GM12878 (cell line): ENCODE data around the gene RAB13. TPM values are rescaled to one million over a fixed set of nuclear protein-coding genes. Genes with fewer than 3 reads are reported as not detected.

Source experiments
- BCLAF1 ChIP-seq: fragments of 450-650 bp; IDR thresholded peaks from 2 replicates; pipeline ENCODE4 v1.6.1; 2017; ENCODE audit warnings: antibody characterized with exemption, mild to moderate bottlenecking, moderate library complexity
- FOXK2 ChIP-seq: fragments of 450-650 bp; IDR thresholded peaks from 2 replicates; pipeline ENCODE4 v1.6.1; 2017; ENCODE audit warnings: mild to moderate bottlenecking, moderate library complexity
- HSF1 ChIP-seq: fragments of 150-350 bp; IDR thresholded peaks from 2 replicates; pipeline ENCODE4 v1.6.1; 2014; ENCODE audit warnings: mild to moderate bottlenecking, low read depth, low read length
- IKZF1 ChIP-seq: fragments of 450-650 bp; conservative IDR thresholded peaks from 2 replicates; pipeline ENCODE4 v1.6.1; 2017; ENCODE audit warnings: antibody characterized with exemption, mild to moderate bottlenecking
- IRF4 ChIP-seq: IDR thresholded peaks from 2 replicates; pipeline ENCODE4 v1.6.1; 2011; ENCODE audit warnings: low read depth, low read length
- LARP7 ChIP-seq: fragments of 450-650 bp; IDR thresholded peaks from 2 replicates; pipeline ENCODE4 v1.6.1; 2017; ENCODE audit warnings: mild to moderate bottlenecking
- MEF2B ChIP-seq: fragments of 450-650 bp; IDR thresholded peaks from 2 replicates; pipeline ENCODE4 v1.6.1; 2018; ENCODE audit warnings: mild to moderate bottlenecking, moderate library complexity; ENCODE audit not compliant: partially characterized antibody, poor library complexity, severe bottlenecking
- MYB ChIP-seq: fragments of 150-350 bp; IDR thresholded peaks from 2 replicates; pipeline ENCODE4 v1.6.1; 2014; ENCODE audit warnings: mild to moderate bottlenecking, low read depth, low read length, borderline replicate concordance
- NBN ChIP-seq: fragments of 450-650 bp; IDR thresholded peaks from 2 replicates; pipeline ENCODE4 v1.6.1; 2016
- NFYB ChIP-seq: IDR thresholded peaks from 2 replicates; pipeline ENCODE4 v1.6.1; 2011; ENCODE audit warnings: low read depth, mild to moderate bottlenecking, low read length, improper control_type of control experiment, moderate library complexity; ENCODE audit not compliant: insufficient read depth
- NR2C2 ChIP-seq: IDR thresholded peaks from 2 replicates; pipeline ENCODE4 v1.6.1; 2011; ENCODE audit warnings: borderline replicate concordance, low read depth; ENCODE audit not compliant: control insufficient read depth, insufficient read length
- PAX8 ChIP-seq: fragments of 450-650 bp; IDR thresholded peaks from 2 replicates; pipeline ENCODE4 v1.6.1; 2017; ENCODE audit warnings: mild to moderate bottlenecking, moderate library complexity
- PKNOX1 ChIP-seq: fragments of 450-650 bp; IDR thresholded peaks from 2 replicates; pipeline ENCODE4 v1.6.1; 2016; ENCODE audit warnings: mild to moderate bottlenecking
- SKIL ChIP-seq: fragments of 450-650 bp; IDR thresholded peaks from 2 replicates; pipeline ENCODE4 v1.6.1; 2017; ENCODE audit warnings: mild to moderate bottlenecking, low read depth, inconsistent platforms; ENCODE audit not compliant: poor library complexity, severe bottlenecking
- STAT1 ChIP-seq: fragments of 450-650 bp; conservative IDR thresholded peaks from 2 replicates; pipeline ENCODE4 v1.6.1; 2014; ENCODE audit warnings: antibody characterized with exemption, mild to moderate bottlenecking
- STAT3 ChIP-seq: IDR thresholded peaks from 2 replicates; pipeline ENCODE4 v1.6.1; 2011; ENCODE audit warnings: low read depth, low read length, improper control_type of control experiment
- ZBTB33 ChIP-seq: fragments of 450-650 bp; IDR thresholded peaks from 2 replicates; pipeline ENCODE4 v1.6.1; 2017; ENCODE audit warnings: mild to moderate bottlenecking
- ZNF207 ChIP-seq: fragments of 450-650 bp; IDR thresholded peaks from 2 replicates; pipeline ENCODE4 v1.6.1; 2014; ENCODE audit warnings: antibody characterized with exemption, mild to moderate bottlenecking, borderline replicate concordance
- ZNF217 ChIP-seq: fragments of 450-650 bp; IDR thresholded peaks from 2 replicates; pipeline ENCODE4 v1.6.1; 2017; ENCODE audit warnings: antibody characterized with exemption, mild to moderate bottlenecking
- ZNF24 ChIP-seq: fragments of 450-650 bp; IDR thresholded peaks from 2 replicates; pipeline ENCODE4 v1.6.1; 2017; ENCODE audit warnings: antibody characterized with exemption, mild to moderate bottlenecking
- ZSCAN29 ChIP-seq: fragments of 450-650 bp; IDR thresholded peaks from 2 replicates; pipeline ENCODE4 v1.6.1; 2017; ENCODE audit warnings: mild to moderate bottlenecking, moderate library complexity
- polyA plus RNA-seq, 11 experiments: library from polyadenylated mRNA; depleted of rRNA in 4 of 11; unstranded in 6 of 11; stranded (reverse) in 5 of 11; fragments of >200 nt; fragmentation: Nextera tagmentation in 4 of 11; fragmentation: Illumina TruSeq in 1 of 11; extraction: Ambion mirVana in 4 of 11; extraction: Trizol in 1 of 11; gene quantifications; 1 replicate in 1 of 11; 2 replicates in 10 of 11; pipeline versions ENCODE4 v1.2.1 to v1.2.3, GENCODE V29; 2011 to 2016; ENCODE audit warnings: inconsistent platforms in 2 of 11, missing spikeins in 2 of 11, low read depth in 1 of 11
- total RNA-seq, 4 experiments: library from RNA; depleted of rRNA in 3 of 4; stranded (reverse); fragments of >200 nt in 3 of 4; fragmentation: Illumina TruSeq in 1 of 4; extraction: Trizol in 1 of 4; gene quantifications; 2 replicates each; pipeline versions ENCODE4 v1.2.1 to v1.2.3, GENCODE V29; 2013 to 2021

RAB13 gene
- total and polyA plus RNA-seq, 10 of the 15 experiments (the other 5 are each of a cell fraction or from before 2014, with no cell fraction given): 0.75 to 30.7 (median 15.9) TPM

- peak; percentile 36; the same call in 1 of the 2 replicates for TF ChIP-seq PKNOX1
- no peak; the same call in 1 of the 2 replicates for TF ChIP-seq ZBTB33
- no peak for TF ChIP-seq SKIL
- 0 out of 2 replicates have a peak, but pooled peaks have one; percentile 49 for TF ChIP-seq STAT3
- TF ChIP-seq NBN: peak; percentile 43
- no peak for TF ChIP-seq NFYB
- TF ChIP-seq MYB: no peak
- TF ChIP-seq HSF1: no peak
- TF ChIP-seq NR2C2: no peak
- 0 out of 2 replicates have a peak, but pooled peaks have one; percentile 10 for TF ChIP-seq IRF4
- TF ChIP-seq PAX8: no peak
- no peak for TF ChIP-seq MEF2B
- TF ChIP-seq ZSCAN29: no peak
- TF ChIP-seq ZNF217: no peak
- TF ChIP-seq IKZF1: peak; percentile 100
- no peak; the same call in 1 of the 2 replicates for TF ChIP-seq FOXK2
- no peak for TF ChIP-seq BCLAF1
- no peak; the same call in none of the 2 replicates for TF ChIP-seq LARP7
- no peak for TF ChIP-seq ZNF24
- peak; percentile 73; the same call in 1 of the 2 replicates for TF ChIP-seq ZNF207
- TF ChIP-seq STAT1: 0 out of 2 replicates have a peak, but pooled peaks have one; percentile 44
These were observed 27.8 kb downstream of the RAB13 start, which contains the start of gene CRTC2 (continued) for GRCh38 chr1:153958111-153958960.
